GM12891 (cell line): ENCODE measurements around the gene ANP32B.
A peak's percentile ranks its signal among the peaks of the same experiment; 100 is the strongest.
"Not testable (repeated sequence)": the region's sequence is repeated elsewhere in the genome, so short reads cannot be mapped to it uniquely, and the experiment has no call there.

Experiments
- DNase-seq: peaks from one replicate; pipeline ENCODE4 v3.0.0; 2011; ENCODE audit warnings: low spot score; ENCODE audit not compliant: insufficient read length
- FAIRE-seq: peaks from 2 replicates; lab custom pipeline; 2011; peaks lifted over from hg19 to GRCh38; lab: Jason Lieb, UNC
- PAX5 ChIP-seq: IDR thresholded peaks from 2 replicates; pipeline ENCODE4 v1.6.1; 2011; ENCODE audit warnings: low read length, moderate library complexity, mild to moderate bottlenecking; ENCODE audit not compliant: insufficient read depth, severe bottlenecking
- POLR2A ChIP-seq: IDR thresholded peaks from 2 replicates; pipeline ENCODE4 v1.6.1; 2011; ENCODE audit warnings: low read depth, low read length, control low read depth
- POLR2AphosphoS5 ChIP-seq: IDR thresholded peaks from 2 replicates; pipeline ENCODE4 v1.6.1; 2011; ENCODE audit warnings: low read depth, low read length, control low read depth
- POU2F2 ChIP-seq: IDR thresholded peaks from 2 replicates; pipeline ENCODE4 v1.6.1; 2011; ENCODE audit warnings: low read depth, mild to moderate bottlenecking, control low read depth, low read length, moderate library complexity
- SPI1 ChIP-seq: IDR thresholded peaks from 2 replicates; pipeline ENCODE4 v1.6.1; 2011; ENCODE audit warnings: low read depth, low read length, control low read depth
- TAF1 ChIP-seq: IDR thresholded peaks from 2 replicates; pipeline ENCODE4 v1.6.1; 2011; ENCODE audit warnings: low read depth, low read length, control low read depth

Gene ANP32B

GRCh38 chr9:97962575-97962974 lies 20.6 kb upstream of the ANP32B start:
- no peak for TF ChIP-seq SPI1
- TF ChIP-seq PAX5, result no peak
- no peak for TF ChIP-seq TAF1
- TF ChIP-seq POU2F2, result no peak
- TF ChIP-seq POLR2A, result no peak
- TF ChIP-seq POLR2AphosphoS5, result no peak
- DNase-seq (no peak), FAIRE-seq (no peak)

GRCh38 chr9:97963232-97963631 lies 19.9 kb upstream of the ANP32B start:
- DNase-seq, result no peak
- FAIRE-seq, result no peak
- no peak for TF ChIP-seq SPI1
- no peak for TF ChIP-seq POLR2A
- no peak for TF ChIP-seq TAF1
- no peak for TF ChIP-seq PAX5
- TF ChIP-seq POLR2AphosphoS5, result no peak
- TF ChIP-seq POU2F2, result no peak

- DNase-seq, result no peak
- TF ChIP-seq PAX5, result no peak
- no peak for TF ChIP-seq POLR2AphosphoS5
- no peak for TF ChIP-seq POLR2A
- TF ChIP-seq POU2F2, result no peak
- TF ChIP-seq SPI1, result no peak
- no peak for TF ChIP-seq TAF1
- FAIRE-seq, result no peak
Measured at GRCh38 chr9:97964901-97965300, 18.2 kb upstream of the ANP32B start.

GRCh38 chr9:97966493-97966892 lies 16.6 kb upstream of the ANP32B start:
- TF ChIP-seq PAX5 (no peak), POLR2A (no peak), SPI1 (no peak), TAF1 (no peak), POLR2AphosphoS5 (no peak), POU2F2 (no peak)
- DNase-seq (no peak), FAIRE-seq (no peak)

GRCh38 chr9:97969014-97969413 lies 14.1 kb upstream of the ANP32B start:
- no peak for DNase-seq
- TF ChIP-seq POU2F2 (no peak), TAF1 (no peak), SPI1 (no peak), PAX5 (no peak), POLR2A (no peak), POLR2AphosphoS5 (no peak)
- no peak for FAIRE-seq

- TF ChIP-seq TAF1, result no peak
- TF ChIP-seq POLR2A, result no peak
- no peak for TF ChIP-seq PAX5
- no peak for TF ChIP-seq POU2F2
- no peak for TF ChIP-seq SPI1
- DNase-seq (no peak), FAIRE-seq (no peak)
Measured at GRCh38 chr9:97970165-97970564, 13.0 kb upstream of the ANP32B start.

- FAIRE-seq, result no peak
- no peak for TF ChIP-seq TAF1
- DNase-seq, result no peak
Measured at GRCh38 chr9:97972753-97973152, 10.4 kb upstream of the ANP32B start.

GRCh38 chr9:97975376-97975775 lies 7.8 kb upstream of the ANP32B start:
- FAIRE-seq, result peak; percentile 13
- TF ChIP-seq POLR2A (no peak), PAX5 (no peak), POLR2AphosphoS5 (no peak), TAF1 (no peak), POU2F2 (no peak), SPI1 (no peak)
- DNase-seq, result no peak

GRCh38 chr9:97976633-97977032 lies 6.5 kb upstream of the ANP32B start:
- not testable (repeated sequence) for DNase-seq, FAIRE-seq

GRCh38 chr9:97978371-97979130 lies 4.6 kb upstream of the ANP32B start:
- no peak for TF ChIP-seq PAX5
- TF ChIP-seq TAF1, result no peak
- TF ChIP-seq POU2F2, result no peak
- no peak for TF ChIP-seq POLR2A
- TF ChIP-seq SPI1, result no peak
- TF ChIP-seq POLR2AphosphoS5, result no peak
- FAIRE-seq, result no peak
- no peak for DNase-seq
